ENCODE data around the gene EIF6.

DNA sequence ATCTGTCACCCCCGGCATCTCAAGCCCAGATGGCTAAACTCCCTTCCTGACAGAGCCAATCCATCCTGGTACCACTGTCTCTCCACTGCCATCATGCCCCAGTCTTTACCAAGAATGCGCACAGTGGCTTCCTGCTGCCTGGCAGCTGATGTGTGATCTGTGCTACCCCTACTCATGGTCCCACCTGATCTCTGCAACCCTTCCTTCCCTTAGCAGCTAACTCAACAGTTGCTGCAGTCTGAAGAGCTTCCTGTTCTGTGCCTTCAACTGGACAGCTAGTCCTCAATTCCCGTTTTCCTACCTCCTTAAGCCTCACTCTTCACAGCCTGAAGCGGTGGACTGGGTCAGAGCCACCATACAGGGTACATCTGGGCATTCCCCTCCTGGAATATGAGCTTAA is 15.2 kb upstream of the EIF6 start:
- TF ChIP-seq, protein P1, sequence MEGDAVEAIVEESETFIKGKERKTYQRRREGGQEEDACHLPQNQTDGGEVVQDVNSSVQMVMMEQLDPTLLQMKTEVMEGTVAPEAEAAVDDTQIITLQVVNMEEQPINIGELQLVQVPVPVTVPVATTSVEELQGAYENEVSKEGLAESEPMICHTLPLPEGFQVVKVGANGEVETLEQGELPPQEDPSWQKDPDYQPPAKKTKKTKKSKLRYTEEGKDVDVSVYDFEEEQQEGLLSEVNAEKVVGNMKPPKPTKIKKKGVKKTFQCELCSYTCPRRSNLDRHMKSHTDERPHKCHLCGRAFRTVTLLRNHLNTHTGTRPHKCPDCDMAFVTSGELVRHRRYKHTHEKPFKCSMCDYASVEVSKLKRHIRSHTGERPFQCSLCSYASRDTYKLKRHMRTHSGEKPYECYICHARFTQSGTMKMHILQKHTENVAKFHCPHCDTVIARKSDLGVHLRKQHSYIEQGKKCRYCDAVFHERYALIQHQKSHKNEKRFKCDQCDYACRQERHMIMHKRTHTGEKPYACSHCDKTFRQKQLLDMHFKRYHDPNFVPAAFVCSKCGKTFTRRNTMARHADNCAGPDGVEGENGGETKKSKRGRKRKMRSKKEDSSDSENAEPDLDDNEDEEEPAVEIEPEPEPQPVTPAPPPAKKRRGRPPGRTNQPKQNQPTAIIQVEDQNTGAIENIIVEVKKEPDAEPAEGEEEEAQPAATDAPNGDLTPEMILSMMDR (conservative IDR thresholded peaks at IDR 0.05) = no peak
- no peak for TF ChIP-seq EZH2 (IDR thresholded peaks at IDR 0.05; ENCODE audit: low read depth)

Measured in PC-9 (cell line).